GM21528 (cell line): ENCODE data around the gene CNIH2.
"Not testable (repeated sequence)": the region's sequence is repeated elsewhere in the genome, so short reads cannot be mapped to it uniquely, and the experiment has no call there.

Experiments
- ATAC-seq: cut with Tn5 transposase; IDR thresholded peaks from one replicate; pipeline ENCODE4 v1.9.1; 2021; ENCODE audit warnings: mild to moderate bottlenecking, moderate library complexity; ENCODE audit not compliant: unreplicated experiment, low FRiP score

CNIH2 gene

DNA sequence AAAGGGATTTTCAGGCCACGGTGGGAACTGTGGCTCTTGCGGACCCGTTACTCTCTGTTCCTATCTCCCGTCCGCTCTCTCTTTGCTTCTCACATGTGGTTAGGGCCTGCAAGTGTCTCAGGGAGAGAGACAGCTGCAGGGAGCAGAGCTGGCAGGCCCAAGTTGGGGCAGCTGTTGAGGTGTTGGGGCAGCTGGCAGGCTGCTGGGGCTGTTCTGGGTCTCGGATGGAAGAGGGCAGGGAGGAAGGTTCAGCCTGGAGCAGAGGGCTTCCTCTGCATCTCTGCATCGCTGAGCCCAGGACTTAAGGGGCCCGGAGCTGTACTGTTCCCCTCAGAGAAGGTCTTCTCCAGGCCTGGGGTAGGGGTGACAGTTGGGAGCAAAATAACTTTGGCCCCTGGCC lies 2.6 kb upstream of the CNIH2 start:
- no peak for ATAC-seq

DNA sequence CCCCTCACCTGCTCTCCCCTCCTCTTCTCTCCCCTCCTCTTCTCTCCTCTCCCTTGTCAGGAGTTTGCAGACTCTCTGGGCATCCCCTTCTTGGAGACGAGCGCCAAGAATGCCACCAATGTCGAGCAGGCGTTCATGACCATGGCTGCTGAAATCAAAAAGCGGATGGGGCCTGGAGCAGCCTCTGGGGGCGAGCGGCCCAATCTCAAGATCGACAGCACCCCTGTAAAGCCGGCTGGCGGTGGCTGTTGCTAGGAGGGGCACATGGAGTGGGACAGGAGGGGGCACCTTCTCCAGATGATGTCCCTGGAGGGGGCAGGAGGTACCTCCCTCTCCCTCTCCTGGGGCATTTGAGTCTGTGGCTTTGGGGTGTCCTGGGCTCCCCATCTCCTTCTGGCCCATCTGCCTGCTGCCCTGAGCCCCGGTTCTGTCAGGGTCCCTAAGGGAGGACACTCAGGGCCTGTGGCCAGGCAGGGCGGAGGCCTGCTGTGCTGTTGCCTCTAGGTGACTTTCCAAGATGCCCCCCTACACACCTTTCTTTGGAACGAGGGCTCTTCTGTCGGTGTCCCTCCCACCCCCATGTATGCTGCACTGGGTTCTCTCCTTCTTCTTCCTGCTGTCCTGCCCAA lies 1.9 kb upstream of the CNIH2 start:
- no peak for ATAC-seq

DNA sequence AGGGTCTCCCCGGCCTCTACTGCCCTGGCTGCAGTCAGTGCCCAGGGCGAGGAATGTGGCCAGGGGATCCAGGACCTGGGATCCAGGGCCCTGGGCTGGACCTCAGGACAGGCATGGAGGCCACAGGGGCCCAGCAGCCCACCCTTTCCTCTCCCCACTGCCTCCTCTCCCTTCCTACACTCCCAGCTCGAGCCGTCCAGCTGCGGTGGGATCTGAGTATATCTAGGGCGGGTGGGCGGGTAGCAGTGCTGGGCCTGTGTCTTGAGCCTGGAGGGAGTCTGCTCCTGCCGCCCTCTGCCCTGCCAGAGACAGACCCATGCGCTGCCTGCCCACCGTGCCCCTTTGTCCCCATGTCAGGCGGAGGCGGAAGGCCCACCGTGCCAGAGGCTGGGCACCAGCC lies 1.4 kb upstream of the CNIH2 start:
- not testable (repeated sequence) for ATAC-seq

DNA sequence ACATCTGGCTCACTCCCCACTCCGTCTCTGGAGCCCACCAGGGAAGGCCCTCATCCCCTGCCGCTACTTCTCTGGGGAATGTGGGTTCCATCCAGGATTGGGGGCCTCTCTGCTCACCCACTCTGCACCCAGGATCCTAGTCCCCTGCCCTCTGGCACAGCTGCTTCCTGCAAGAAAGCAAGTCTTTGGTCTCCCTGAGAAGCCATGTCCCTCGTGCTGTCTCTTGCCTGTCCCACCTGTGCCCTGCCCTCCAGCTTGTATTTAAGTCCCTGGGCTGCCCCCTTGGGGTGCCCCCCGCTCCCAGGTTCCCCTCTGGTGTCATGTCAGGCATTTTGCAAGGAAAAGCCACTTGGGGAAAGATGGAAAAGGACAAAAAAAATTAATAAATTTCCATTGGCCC lies 911 bp upstream of the CNIH2 start:
- ATAC-seq, result not testable (repeated sequence)

DNA sequence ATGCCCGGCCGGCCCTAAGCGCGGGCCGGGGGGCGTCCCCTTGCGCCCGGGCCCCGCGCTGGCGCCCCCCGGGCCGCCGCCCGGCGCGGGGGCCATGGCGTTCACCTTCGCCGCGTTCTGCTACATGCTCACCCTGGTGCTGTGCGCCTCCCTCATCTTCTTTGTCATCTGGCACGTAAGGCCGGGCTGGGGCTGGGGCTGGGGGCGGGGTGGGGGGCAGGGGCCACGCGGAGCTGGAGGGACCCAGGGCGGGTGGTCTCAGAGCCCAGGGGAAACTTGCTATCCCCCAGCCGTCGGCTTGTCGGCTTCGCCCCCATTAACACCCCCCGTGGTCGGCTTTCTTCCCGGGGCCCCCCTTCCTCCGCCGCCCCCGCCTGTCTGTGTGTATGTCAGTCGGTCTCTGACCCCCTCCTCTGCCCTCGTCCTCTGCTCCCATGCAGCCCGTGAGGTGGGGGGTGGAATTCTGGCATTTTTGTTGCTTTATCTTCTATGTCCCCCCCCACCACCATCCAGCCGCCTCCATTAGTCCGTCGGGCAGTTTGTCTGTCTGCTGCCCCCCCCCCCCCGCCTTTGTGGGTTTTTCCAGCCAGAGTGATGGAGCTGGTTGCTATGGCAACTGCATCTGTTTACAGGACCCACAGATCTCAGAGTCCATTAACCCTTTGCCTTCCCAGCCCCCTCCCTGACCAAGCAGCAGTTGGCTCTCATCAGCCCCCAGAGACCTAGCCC lies 552 bp downstream of the CNIH2 start:
- no peak for ATAC-seq

DNA sequence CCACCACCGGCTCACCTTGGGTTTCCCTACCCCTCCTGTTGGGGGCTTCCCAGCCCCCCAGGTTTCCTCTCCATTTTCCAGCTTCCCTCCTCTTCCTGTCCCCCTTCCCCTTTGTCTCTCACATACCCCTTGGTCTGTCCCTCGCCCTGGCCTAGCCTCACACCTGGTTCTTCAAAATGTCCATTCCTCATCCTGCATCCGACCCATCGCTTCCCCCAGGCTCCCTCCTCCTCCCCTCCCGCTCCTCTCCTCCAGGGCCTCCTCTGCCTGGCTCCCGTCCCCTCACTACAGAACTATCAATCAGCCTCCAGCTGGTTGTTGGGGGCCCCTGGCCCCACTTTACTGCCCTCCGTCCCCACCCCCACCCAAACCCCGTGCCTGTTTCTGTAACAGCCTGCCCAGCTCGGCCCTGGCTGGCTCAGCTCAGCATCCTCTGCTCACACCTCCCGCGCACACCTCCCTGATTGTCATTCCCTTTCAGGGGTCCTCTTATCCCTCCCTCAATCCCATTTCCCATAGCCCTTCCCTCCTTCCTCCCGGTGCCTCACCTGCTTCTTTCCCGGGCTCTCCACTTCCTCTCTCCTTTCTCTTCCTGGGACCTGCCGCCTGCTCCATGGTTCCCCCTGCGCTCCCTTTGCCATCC lies 1.2 kb downstream of the CNIH2 start:
- no peak for ATAC-seq

DNA sequence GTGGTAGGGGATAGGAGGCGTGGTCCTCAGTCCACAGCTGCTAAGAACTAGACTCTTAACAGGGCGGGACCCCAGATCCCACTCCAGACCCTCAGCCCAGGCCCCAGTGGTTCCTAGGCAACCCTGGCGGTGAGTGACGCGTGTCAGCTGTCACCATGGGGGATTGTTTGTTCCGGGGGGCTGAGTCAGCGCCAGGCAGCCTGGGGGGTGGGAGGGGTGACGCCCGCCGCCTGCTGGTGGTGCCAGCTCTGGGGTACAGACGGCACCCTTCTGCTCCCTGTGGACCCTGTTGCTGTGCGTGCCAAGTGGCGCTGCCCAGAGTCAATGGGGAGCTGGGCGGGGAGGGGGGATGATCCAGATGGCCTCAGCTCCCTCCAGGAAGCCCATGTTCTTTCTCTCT lies 2.5 kb downstream of the CNIH2 start:
- no peak for ATAC-seq

DNA sequence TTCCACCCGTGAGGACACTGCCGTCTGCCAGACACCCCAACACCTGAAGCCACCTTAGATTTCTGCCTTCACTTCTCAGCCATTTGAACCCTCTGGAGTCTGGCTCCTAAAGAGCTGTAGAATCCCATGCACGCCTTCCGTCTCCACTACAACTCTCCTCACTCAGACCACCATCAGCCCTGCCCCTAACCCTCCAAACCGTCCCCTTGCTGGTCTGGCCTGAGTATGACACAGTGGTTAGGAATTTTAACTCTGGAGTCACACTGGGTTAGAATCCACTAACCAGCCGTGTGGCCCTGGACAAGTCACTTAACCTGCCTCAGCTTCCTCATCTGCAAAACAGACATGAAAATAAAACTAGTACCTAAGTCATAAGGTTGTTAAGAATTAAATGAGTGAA lies 3.0 kb downstream of the CNIH2 start:
- no peak for ATAC-seq

DNA sequence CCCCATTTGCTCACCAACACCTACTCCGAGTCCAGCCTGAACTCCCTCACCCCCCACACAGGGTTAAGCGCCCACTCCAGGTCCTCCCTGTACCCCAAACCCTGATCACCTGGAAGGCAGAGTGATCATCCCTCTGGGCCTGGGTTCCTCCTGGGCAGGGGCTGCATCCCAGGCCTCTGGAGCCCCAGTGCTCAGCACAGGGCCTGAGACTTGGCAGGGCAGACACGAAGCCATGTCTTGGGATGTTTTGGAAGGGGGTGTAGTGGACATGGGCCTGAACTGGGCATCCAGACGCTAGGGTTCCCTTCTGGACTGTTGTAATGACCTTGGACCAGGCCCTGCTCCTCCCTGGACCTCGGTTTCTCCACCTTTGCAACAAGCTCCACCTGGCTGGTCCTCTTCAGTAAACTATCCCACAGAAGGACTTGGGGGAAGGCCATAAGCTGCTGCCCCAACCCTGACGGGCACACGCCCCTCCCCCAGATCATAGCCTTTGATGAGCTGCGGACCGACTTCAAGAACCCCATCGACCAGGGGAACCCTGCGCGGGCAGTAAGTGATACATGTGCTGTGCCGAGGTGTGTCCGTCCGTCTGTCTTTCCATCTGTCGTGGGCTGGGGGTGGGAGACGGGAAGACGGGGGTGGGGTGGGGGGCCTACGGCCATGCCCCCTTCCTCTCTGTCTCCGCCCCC lies 3.9 kb downstream of the CNIH2 start:
- ATAC-seq, result no peak

DNA sequence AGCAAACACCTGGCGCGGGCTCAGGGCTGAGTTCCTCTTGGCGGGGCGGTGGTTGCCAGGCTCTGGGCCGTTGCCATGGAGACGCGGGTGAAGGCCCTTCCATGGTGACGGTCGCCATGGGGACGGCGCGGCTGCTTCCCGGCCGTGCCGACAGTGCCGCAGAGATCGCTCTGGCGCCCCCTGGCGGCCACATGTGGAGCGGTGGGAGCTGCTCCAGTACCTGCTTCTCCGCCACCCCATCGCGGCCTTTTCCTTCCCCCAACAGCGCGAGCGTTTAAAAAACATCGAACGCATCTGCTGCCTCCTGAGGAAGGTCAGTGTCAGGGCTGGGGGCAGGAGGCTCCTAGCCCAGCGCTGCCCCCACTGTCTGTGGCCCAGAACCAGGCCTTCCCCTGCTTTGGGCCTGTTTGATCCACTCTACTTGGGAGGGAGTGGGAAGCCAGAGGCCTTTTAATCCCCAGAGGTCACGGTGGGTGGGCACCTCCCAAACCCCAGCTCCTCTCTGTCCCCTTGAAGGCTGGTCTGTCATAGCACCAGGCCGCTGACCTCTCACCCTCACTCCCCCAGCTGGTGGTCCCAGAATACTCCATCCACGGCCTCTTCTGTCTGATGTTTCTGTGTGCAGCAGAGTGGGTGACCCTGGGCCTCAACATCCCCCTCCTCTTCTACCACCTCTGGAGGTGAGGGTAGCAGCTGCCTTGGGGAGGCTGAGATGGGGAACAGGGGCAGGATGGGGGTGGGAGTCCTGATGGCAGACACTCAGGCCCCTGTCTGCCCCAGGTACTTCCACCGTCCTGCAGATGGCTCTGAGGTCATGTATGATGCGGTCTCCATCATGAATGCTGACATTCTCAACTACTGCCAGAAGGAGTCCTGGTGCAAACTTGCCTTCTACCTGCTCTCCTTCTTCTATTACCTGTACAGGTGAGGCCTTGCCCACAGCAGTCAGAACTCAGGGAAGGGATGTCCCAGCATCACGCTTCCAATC lies 4.8 kb downstream of the CNIH2 start:
- peak; percentile 54 for ATAC-seq

DNA sequence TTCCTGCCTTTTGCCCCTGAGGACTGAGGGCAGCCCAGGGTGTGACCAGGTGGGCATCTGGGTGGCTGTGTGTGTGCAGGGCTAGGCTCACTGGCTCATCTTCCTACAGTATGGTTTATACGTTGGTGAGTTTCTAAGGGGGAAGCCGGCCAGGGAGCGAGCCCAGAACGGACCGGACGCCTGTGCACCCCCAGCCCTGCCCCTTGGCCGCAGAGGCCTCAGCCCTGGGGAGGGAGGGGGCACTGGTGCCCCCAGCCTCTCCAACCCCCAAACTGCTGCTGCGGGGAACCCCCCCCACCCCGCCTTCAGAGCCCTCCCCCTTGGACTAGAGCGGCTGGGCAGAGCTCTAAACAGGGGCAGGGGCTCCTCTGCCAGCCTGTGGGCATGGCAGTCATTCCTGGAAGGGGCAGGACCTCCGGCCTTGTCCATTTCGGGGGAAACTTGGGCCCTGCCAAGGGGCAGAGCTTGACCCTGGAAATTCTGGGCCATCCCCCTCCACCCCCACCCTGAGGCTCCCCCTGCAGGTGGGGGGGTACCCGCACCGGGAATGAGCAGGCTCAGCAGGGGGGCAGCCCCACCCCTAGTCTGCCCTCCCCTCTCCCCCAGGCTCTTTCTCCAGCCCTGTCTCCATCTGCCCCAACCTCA lies 5.6 kb downstream of the CNIH2 start:
- no peak for ATAC-seq

DNA sequence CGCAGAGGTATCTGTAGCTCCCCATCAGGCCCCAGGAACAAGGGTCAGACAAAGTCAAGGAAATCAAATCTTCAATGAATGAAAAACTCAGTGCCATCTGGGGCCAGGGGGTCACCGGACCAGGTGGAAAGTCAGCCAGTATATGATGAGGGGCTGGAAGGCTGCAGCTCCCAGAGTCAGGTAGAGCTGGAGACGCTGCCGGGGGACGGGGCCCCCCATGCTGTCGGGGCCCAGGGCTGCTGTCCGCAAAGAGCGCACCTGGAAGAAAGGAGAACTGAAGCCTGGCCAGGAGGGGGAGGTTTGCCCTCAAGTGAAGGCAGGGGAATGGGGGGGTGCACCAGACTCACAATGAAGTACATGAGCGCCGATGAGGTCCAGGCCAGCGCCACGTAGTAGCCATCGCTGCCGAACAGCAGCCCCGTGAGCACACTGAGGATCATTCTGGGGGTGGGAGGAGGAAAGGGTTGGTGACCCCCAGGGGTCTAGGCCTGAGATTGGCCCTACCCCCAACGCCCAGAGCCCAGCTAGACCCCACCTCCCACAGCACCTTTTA lies 6.6 kb downstream of the CNIH2 start:
- ATAC-seq, result no peak

DNA sequence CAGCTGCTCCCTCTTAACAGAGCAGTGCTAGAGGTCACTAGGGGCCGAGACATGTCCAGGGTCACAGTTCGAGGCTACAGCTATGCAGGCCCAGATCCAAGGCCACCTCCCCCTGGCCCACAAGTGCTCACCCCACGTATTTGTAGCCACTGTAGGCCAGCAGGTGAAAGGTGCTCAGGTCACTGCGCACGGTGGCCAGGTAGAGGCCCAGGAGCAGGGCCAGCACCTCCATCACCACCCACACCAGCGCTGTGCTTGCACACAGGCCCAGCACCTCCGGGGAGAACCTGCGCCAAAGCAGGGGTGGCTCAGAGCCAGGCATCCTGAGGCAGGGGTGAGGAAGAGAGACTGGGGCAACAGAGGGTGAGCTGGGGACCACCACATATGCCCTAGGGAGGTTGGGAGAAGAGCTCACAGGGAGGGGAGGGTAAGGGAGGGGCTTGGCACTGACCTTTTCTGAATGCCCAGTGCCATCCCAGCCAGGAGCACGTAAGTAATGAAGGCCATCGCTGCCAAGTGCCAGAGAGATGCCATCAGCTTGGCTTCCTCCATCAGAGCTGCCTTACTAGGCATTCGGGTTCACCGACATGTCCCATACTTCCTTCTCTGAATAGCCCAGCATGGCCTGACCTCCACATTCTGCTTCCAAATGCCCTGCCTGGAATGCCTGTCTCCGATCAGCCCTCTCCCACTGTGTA lies 7.4 kb downstream of the CNIH2 start:
- ATAC-seq, result no peak

DNA sequence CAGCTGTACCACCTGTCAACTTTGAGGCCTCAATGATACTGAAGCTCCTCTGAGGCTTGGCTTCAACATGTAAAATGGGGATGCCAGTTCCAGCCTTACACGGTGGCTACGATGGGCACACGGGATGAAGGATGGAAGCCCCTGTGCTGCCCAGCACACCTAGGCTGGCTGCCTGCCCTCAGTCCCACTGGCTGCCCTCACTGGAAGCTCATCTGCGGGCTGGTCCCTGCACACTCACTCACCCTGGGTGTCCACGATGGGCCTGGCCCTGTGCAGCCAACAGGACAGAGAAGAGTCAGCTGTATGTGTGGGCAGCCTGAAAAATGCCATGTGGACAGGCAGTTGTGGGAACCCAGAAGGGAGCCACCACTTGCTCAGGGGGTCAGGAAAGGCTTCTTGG lies 8.7 kb downstream of the CNIH2 start:
- ATAC-seq, result no peak

DNA sequence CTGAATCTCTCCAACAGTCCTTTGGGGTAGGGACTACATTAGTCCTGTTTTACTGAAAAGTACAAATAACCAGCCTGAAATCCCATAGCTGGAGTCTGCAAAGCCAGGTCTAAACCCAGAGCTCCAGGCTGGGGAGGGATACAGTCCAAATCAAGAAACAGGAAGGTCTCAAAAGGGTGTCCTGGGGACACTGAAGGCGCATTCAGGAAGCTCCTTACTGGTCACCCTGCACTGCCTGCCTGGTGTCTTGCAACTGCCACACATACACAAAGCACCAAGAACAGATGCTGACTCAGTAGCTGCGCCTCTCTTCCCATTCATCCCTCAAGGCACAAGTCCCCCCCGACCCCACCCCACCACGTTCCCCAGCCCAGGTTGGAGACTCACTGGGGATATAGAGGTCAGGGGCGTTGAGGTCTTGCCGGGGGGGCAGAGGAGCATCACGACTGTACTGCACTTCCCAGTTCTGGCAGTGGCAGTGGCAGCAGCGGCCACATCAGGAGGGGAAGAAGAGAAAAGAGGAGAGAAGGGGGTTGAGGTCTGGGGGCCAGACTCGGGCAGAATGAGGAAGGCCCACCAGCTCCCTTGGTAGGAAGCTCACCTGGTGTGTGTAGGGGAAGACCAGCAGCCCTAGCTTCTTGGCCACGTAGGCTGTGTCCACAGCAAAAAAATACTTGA lies 9.4 kb downstream of the CNIH2 start:
- no peak for ATAC-seq

DNA sequence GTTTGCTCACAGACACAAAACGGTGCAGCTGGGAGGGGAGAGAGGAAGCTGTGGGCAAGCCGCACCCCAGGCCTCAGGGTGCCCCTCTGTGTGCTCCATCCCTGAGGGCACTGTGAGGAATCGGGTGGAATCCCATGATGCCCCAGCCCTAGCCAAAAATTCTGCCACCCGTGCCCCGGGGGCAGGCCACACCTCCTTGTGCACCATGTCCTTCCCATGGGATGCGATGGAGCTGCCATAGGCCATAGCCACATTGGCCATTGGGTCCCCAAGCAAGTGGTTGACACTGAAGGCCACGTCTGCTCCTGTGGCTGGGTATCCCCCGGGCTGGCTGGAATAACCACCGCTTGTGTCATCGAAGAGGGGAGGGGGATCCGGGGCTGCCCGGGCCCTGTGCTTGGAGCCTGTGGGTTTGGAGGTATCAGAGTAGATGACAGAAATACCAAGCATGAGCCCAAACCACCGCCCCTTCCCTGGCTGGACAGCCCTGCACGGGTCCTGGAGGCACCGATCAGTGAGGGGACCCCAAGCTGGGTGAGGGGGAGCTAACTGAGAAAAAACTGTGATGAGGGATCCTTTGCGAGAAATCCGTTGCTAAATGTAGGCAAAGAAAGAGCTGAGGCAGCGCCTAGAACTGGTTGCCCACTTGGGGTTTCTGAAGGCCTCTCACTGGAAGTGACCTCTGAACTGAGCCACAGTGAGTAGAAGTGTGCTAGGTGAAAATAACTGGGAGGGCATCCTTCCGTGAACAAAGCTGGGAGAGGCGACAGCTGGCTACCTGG lies 10.1 kb downstream of the CNIH2 start:
- ATAC-seq, result no peak
